Chondrocyte (in vitro differentiated cells): Measurements from ENCODE around the gene PKDREJ. TPM values are rescaled to one million over a fixed set of nuclear protein-coding genes. Genes with fewer than 3 reads are reported as not detected.
"Not testable (repeated sequence)": the region's sequence is repeated elsewhere in the genome, so short reads cannot be mapped to it uniquely, and the experiment has no call there.

Experiments
- DNase-seq: peaks from one replicate; pipeline ENCODE4 v3.0.0; 2021; ENCODE audit warnings: mixed read lengths, low spot score
- H3K27ac Mint-ChIP-seq: one replicate; pipeline ENCODE4 v1.8.0; 2021; ENCODE audit warnings: mild to moderate bottlenecking, moderate library complexity, mixed read lengths; ENCODE audit not compliant: unreplicated experiment
- H3K27me3 Mint-ChIP-seq: 2 replicates; pipeline ENCODE4 v1.8.0; 2021; ENCODE audit warnings: low read depth, mixed read lengths
- H3K36me3 Mint-ChIP-seq: 2 replicates; pipeline ENCODE4 v1.8.0; 2021; ENCODE audit warnings: low read depth, mixed read lengths
- H3K4me1 Mint-ChIP-seq: 2 replicates; pipeline ENCODE4 v1.8.0; 2021; ENCODE audit warnings: low read depth, mild to moderate bottlenecking, mixed read lengths
- H3K4me3 Mint-ChIP-seq: one replicate; pipeline ENCODE4 v1.8.0; 2021; ENCODE audit warnings: mild to moderate bottlenecking, moderate library complexity, mixed read lengths; ENCODE audit not compliant: unreplicated experiment
- H3K9me3 Mint-ChIP-seq: 2 replicates; pipeline ENCODE4 v1.8.0; 2021; ENCODE audit warnings: low read depth, mixed read lengths
- long read RNA-seq: library from polyadenylated mRNA; stranded (forward); transcript quantifications from one replicate; pipeline ENCODE4 v2.0.0, GENCODE V29; 2021
- total RNA-seq: library from RNA; stranded (reverse); gene quantifications from 3 replicates; pipeline ENCODE4 v1.2.1, GENCODE V29; 2021
- TF ChIP-seq, protein P1 (sequence below): fragments of 200-600 bp; sonication (generic); IDR thresholded peaks from 2 replicates; pipeline ENCODE4 v1.5.0; 2021; ENCODE audit warnings: antibody characterized with exemption, mild to moderate bottlenecking, moderate library complexity

The PKDREJ gene, protein sequence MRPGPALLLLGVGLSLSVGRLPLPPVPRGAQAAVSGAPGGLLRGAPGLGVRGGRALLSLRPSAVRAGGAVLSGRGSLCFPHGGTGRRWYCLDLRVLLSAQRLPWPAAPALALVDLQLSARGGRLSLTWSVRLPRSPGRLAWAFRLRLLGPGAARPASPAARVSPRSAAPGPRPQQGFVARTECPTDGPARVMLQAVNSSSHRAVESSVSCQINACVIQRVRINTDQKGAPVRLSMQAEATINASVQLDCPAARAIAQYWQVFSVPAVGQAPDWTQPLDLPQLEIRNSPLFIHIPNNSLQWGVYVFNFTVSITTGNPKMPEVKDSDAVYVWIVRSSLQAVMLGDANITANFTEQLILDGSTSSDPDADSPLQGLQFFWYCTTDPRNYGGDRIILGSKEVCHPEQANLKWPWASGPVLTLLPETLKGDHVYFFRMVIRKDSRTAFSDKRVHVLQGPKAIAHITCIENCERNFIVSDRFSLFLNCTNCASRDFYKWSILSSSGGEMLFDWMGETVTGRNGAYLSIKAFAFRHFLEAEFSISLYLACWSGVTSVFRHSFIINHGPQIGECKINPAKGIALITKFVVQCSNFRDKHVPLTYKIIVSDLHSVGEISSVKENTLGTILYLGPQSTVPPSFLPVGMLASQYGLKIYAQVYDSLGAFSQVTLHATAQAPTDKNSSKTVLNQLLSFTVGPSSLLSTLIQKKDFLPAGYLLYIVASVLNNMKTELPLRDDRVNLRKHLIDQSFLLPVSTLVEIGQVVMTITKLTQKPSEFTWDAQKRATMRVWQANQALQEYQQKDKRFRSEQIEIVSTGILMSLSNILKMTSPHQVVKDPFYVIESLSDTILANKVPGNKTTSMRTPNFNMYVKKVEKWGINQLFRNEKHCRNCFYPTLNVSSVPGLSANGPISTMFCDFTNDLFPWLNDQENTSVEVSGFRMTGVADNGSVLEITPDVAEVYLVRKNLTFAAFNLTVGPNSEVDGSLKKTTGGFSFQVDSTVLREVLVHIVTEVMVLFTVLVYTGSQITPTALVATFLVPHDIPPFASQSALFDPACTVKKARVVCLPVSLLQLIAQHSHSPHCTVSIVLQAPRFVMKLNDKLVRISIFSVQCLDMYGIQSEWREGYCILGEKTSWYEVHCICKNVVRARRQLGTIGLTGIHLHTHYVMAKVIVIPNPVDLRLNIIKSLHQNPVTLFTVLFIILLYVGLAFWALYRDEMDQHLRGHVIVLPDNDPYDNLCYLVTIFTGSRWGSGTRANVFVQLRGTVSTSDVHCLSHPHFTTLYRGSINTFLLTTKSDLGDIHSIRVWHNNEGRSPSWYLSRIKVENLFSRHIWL (N-terminal part only)
- total RNA-seq, result 0.05 to 0.08 TPM (median 0.07 TPM) in 3 replicates
- long read RNA-seq, result 0 reads

DNA sequence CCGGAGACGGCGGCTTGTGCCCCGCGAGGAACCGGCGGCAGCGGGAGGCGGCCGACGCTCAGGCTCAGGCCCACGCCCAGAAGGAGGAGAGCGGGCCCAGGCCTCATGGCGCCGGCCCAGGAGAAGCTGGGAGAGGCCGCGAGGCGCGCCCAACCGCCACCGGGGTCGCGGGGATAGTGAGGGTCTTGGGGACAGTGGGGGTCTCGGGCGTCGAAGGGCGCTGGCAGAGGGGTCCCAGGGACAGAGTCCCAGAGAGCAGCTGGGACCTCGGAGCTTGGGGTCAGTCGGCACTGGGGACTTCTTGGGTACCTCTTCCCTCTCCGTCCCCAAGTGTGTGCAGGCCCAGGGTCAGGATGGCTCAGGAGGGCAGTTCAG lies at the start of gene PKDREJ:
PKDREJ (minus strand) TSS at position 128 of the 375 bp plus-strand sequence; CDS start at position 107, 21 bp downstream.
- Mint-ChIP-seq H3K27me3 (peaks cover 11% of the 10 kb centered on the region), H3K4me3 (peak within 1 kb of the TSS; percentile 36), H3K27ac (no peak within 1 kb of the TSS), H3K4me1 (peaks cover 12% of the 10 kb centered on the region), H3K9me3 (peaks cover 34% of the 10 kb centered on the region), H3K36me3 (peaks cover 11% of the 10 kb centered on the region)
- no peak for DNase-seq
- TF ChIP-seq, protein P1, sequence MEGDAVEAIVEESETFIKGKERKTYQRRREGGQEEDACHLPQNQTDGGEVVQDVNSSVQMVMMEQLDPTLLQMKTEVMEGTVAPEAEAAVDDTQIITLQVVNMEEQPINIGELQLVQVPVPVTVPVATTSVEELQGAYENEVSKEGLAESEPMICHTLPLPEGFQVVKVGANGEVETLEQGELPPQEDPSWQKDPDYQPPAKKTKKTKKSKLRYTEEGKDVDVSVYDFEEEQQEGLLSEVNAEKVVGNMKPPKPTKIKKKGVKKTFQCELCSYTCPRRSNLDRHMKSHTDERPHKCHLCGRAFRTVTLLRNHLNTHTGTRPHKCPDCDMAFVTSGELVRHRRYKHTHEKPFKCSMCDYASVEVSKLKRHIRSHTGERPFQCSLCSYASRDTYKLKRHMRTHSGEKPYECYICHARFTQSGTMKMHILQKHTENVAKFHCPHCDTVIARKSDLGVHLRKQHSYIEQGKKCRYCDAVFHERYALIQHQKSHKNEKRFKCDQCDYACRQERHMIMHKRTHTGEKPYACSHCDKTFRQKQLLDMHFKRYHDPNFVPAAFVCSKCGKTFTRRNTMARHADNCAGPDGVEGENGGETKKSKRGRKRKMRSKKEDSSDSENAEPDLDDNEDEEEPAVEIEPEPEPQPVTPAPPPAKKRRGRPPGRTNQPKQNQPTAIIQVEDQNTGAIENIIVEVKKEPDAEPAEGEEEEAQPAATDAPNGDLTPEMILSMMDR, result no peak

DNA sequence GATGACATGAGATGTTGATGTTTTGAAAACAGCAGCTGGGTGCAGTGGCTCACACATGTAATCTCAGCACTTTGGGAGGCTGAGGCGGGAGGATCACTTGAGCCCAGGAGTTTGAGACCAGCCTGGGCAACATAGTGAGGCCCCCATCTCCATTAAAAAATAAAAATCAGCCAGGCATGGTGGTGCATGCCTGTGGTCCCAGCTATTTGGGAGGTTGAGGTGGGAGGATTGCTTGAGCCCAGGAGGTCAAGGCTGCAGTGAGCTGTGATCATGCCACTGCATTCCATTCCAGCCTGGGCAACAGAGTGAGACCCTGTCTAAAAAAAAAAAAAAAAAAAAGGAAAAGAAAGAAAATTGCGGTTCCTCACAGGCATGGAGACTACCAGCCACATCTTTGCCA lies 49.7 kb upstream of the PKDREJ start:
- not testable (repeated sequence) for H3K27ac Mint-ChIP-seq, H3K9me3 Mint-ChIP-seq, H3K4me3 Mint-ChIP-seq, H3K27me3 Mint-ChIP-seq, DNase-seq, H3K36me3 Mint-ChIP-seq, H3K4me1 Mint-ChIP-seq

DNA sequence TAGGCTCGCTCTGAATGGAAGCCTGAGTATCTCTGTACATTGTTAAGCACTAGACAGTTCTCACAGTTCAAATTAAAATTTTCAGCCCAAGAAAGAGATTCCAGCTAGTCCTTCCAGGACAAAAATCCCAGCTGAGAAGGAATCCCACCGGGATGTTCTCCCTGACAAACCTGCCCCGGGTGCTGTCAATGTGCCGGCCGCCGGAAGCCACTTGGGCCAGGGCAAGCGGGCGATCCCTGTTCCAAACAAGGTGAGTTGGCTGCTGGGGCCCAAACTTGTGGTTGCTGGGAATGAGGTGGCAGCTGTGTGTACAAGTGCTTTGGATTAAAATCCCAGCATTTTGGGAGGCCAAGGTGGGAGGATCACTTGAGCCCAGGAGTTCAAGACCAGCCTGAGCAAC lies 48.9 kb upstream of the PKDREJ start:
- no peaks in the 10 kb centered on the region for H3K4me1 Mint-ChIP-seq
- no peak overlapping the region for H3K27ac Mint-ChIP-seq
- no peak overlapping the region for H3K4me3 Mint-ChIP-seq
- H3K9me3 Mint-ChIP-seq, result no peaks in the 10 kb centered on the region
- no peaks in the 10 kb centered on the region for H3K27me3 Mint-ChIP-seq
- no peaks in the 10 kb centered on the region for H3K36me3 Mint-ChIP-seq
- DNase-seq, result no peak
- TF ChIP-seq, protein P1, result no peak

DNA sequence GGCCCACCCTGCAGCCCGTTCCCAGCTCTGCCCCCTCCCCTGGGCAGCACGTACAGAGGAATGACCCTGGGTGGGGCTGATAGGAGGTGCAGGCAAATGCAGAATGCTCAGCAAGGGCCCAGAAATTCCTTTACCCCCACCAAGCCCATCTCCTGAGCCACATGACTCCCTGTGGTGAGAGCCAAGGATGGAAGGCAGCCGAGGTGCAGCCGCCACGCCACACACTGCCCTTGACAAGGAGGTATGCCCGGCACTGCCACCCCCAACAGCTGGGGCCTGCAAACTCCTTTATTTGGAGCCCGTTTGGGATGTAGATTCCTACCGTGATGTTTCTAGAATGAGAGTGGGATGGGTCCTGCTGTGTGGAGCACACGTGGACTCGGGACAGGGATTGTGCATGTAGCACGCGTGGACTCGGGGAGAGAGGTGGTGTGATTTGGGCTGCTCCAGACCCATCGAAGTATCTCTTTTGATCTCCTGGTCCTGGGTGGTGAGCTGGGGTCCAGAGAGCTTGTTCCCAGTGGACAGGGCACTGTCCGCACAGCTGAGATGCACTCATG lies 46.5 kb upstream of the PKDREJ start:
- TF ChIP-seq, protein P1, result no peak
- no peaks in the 10 kb centered on the region for H3K4me1 Mint-ChIP-seq
- no peak for DNase-seq
- H3K27ac Mint-ChIP-seq, result no peak overlapping the region
- H3K36me3 Mint-ChIP-seq, result no peaks in the 10 kb centered on the region
- no peaks in the 10 kb centered on the region for H3K9me3 Mint-ChIP-seq
- H3K4me3 Mint-ChIP-seq, result no peak overlapping the region
- H3K27me3 Mint-ChIP-seq, result no peaks in the 10 kb centered on the region

DNA sequence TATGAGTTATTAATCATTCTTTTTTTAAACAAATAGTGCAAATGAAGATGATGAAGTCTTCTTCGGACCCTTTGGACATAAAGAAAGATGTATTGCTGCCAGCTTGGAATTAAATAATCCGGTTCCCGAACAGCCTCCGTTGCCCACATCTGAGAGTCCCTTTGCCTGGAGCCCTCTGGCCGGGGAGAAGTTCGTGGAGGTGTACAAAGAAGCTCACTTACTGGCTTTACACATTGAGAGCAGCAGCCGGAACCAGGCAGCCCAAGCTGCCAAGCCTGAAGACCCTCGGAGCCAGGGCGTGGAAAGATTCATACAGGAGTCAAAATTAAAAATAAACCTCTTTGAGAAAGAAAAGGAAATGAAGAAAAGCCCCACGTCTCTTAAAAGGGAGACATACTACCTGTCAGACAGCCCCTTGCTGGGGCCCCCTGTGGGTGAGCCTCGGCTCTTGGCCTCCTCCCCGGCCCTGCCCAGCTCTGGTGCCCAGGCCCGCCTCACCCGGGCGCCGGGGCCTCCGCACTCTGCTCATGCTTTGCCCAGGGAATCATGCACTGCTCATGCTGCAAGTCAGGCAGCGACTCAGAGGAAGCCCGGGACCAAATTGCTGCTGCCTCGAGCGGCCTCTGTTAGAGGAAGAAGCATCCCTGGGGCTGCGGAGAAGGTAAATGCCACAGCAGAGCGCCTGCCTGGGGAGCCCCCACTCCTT lies 45.3 kb upstream of the PKDREJ start:
- Mint-ChIP-seq H3K27ac (no peak overlapping the region), H3K27me3 (no peaks in the 10 kb centered on the region), H3K9me3 (no peaks in the 10 kb centered on the region), H3K4me1 (peaks cover 4% of the 10 kb centered on the region), H3K36me3 (no peaks in the 10 kb centered on the region), H3K4me3 (no peak overlapping the region)
- TF ChIP-seq, protein P1, result no peak
- no peak for DNase-seq
